ENCODE data around the gene CORO7. TPM values are rescaled to one million over a fixed set of nuclear protein-coding genes. Genes with fewer than 3 reads are reported as not detected.

The CORO7 gene
- total RNA-seq (2021) = 42.1 and 55.4 TPM in 2 replicates
- percentile 47 among the genes with signal in this experiment for Bru-seq, nascent RNA
- BruChase-seq, experiment 1, labeled RNA remaining after a 2-hour chase = percentile 70 among the genes with signal in this experiment
- BruChase-seq, experiment 2, labeled RNA remaining after a 6-hour chase = percentile 87 among the genes with signal in this experiment
- long read RNA-seq, transcript CORO7-201 (28 exons, 3,540 nt) = major isoform, 22 of 55 reads
- long read RNA-seq, partial matches to known transcripts = 18 of 55 reads
- long read RNA-seq, other reads (novel, unspliced or antisense) = 15 of 55 reads

- TF ChIP-seq CTCF (conservative IDR thresholded peaks at IDR 0.05) (no peak), EZH2 (IDR thresholded peaks at IDR 0.05; ENCODE audit: low read depth) (no peak)
- BruUV-seq (replicated peaks) = no TSS peak
- Histone ChIP-seq H3K4me3 (peak within 1 kb of the TSS; percentile 84), H3K9me2 (ENCODE audit: insufficient read depth) (no peaks in the 10 kb centered on the region), H3K27ac (no peak within 1 kb of the TSS), H3K27me3 (ENCODE audit: insufficient read depth, low read depth) (no peaks in the 10 kb centered on the region), H3K9me3 (ENCODE audit: insufficient read depth, low read depth) (no peaks in the 10 kb centered on the region), H3K36me3 (ENCODE audit: low read depth) (no peaks in the 10 kb centered on the region), H3K4me1 (replicated peaks; ENCODE audit: insufficient read depth) (peaks cover 7% of the 10 kb centered on the region), H4K20me1 (ENCODE audit: insufficient read depth) (peaks cover 9% of the 10 kb centered on the region; the same call in 1 of the 2 replicates), H3K4me2 (peak within 1 kb of the TSS; percentile 92), H3F3A (ENCODE audit: insufficient read depth, low read depth) (peaks cover 22% of the 10 kb centered on the region; the same call in 1 of the 2 replicates), H2AFZ (peak within 1 kb of the TSS; percentile 87), H3K79me2 (ENCODE audit: low read depth) (peaks cover 22% of the 10 kb centered on the region)
- ChIA-PET CTCF (interaction anchor here (0.5 to 0.7 kb wide), 3 partner anchors 7 to 163 kb away, joined by 3 to 4 read pairs (median 3); no protein-coding TSS in a partner anchor), POLR2A (ENCODE audit: unreplicated experiment) (interaction anchor here (0.6 to 0.7 kb wide), 4 partner anchors 26 to 714 kb away, joined by 3 to 7 read pairs (median 6); no protein-coding TSS in a partner anchor)
- intact Hi-C loops (cut with micrococcal nuclease; ENCODE audit: unreplicated experiment) = loop anchor here (10.0 kb wide), 1 partner anchor 198 kb away; the partner anchor contains the start of gene UBALD1
- peak; percentile 73 to 97 for DNase-seq
Observed at GRCh38 chr16:4416200-4417032, at the start of gene CORO7. Gene CORO7, minus strand, starts transcription at chr16:4416596. Its CDS starts 78 bp downstream, at chr16:4416518.

GRCh38 chr16:4463522-4464163 lies 47.2 kb upstream of the CORO7 start:
- no TSS peak for BruUV-seq (replicated peaks)

More at GRCh38 chr16:4463522-4464163, 47.2 kb upstream of the CORO7 start:
- Histone ChIP-seq H3F3A (ENCODE audit: insufficient read depth, low read depth) (peaks cover 64% of the 10 kb centered on the region), H4K20me1 (ENCODE audit: insufficient read depth) (peaks cover 18% of the 10 kb centered on the region), H3K27ac (peak overlapping the region; percentile 78), H3K9me2 (ENCODE audit: insufficient read depth) (no peaks in the 10 kb centered on the region), H3K27me3 (ENCODE audit: insufficient read depth, low read depth) (no peaks in the 10 kb centered on the region), H3K79me2 (ENCODE audit: low read depth) (0 out of 2 replicates have a peak, but pooled peaks cover 5% of the 10 kb centered on the region), H3K4me1 (replicated peaks; ENCODE audit: insufficient read depth) (peaks cover 30% of the 10 kb centered on the region), H2AFZ (no peak overlapping the region), H3K9me3 (ENCODE audit: insufficient read depth, low read depth) (no peaks in the 10 kb centered on the region), H3K36me3 (ENCODE audit: low read depth) (no peaks in the 10 kb centered on the region; the same call in 1 of the 2 replicates), H3K4me3 (no peak overlapping the region), H3K4me2 (peak overlapping the region; percentile 42)
- no peak for TF ChIP-seq CTCF (conservative IDR thresholded peaks at IDR 0.05)
- peak in 1 of 2 experiments; percentile 73 for DNase-seq
- ChIA-PET CTCF (no interaction called here), POLR2A (ENCODE audit: unreplicated experiment) (interaction anchor here (0.6 to 0.8 kb wide), 4 partner anchors 13 to 625 kb away, joined by 3 to 8 read pairs (median 6); partner anchors contain the start of gene HMOX2)
- intact Hi-C loops (cut with micrococcal nuclease; ENCODE audit: unreplicated experiment) = no loop called here

Measured in PC-9 (cell line).